HG03520 (cell line): ENCODE data around the gene CPTP.

Experiments
- ATAC-seq: cut with Tn5 transposase; IDR thresholded peaks from one replicate; pipeline ENCODE4 v1.9.1; 2021; ENCODE audit warnings: mild to moderate bottlenecking, moderate library complexity; ENCODE audit not compliant: unreplicated experiment

CPTP gene

GRCh38 chr1:1332774-1333480 is 8.3 kb downstream of the CPTP start:
- ATAC-seq: no peak

- no peak for ATAC-seq
Observed at GRCh38 chr1:1333551-1334241, 9.1 kb downstream of the CPTP start.

- no peak for ATAC-seq
Observed at GRCh38 chr1:1334835-1335234, 10.2 kb downstream of the CPTP start.

- no peak for ATAC-seq
Observed at GRCh38 chr1:1335283-1335682, 10.7 kb downstream of the CPTP start.

- no peak for ATAC-seq
Observed at GRCh38 chr1:1335792-1336248, 11.2 kb downstream of the CPTP start.

- ATAC-seq: no peak
Observed at GRCh38 chr1:1336446-1336845, 11.8 kb downstream of the CPTP start.

- ATAC-seq: no peak
Observed at GRCh38 chr1:1336931-1337792, 12.6 kb downstream of the CPTP start.

- ATAC-seq: no peak
Observed at GRCh38 chr1:1337793-1338147, 13.2 kb downstream of the CPTP start.

- no peak for ATAC-seq
Observed at GRCh38 chr1:1338278-1338677, 13.7 kb downstream of the CPTP start.

- no peak for ATAC-seq
Observed at GRCh38 chr1:1340185-1340584, 15.6 kb downstream of the CPTP start.

GRCh38 chr1:1340791-1341548 is 16.4 kb downstream of the CPTP start:
- no peak for ATAC-seq

GRCh38 chr1:1341549-1342021 is 17.0 kb downstream of the CPTP start:
- no peak for ATAC-seq

- ATAC-seq: no peak
Observed at GRCh38 chr1:1342061-1342562, 17.5 kb downstream of the CPTP start.

GRCh38 chr1:1342584-1343115 is 18.0 kb downstream of the CPTP start:
- no peak for ATAC-seq

GRCh38 chr1:1343811-1344421 is 19.3 kb downstream of the CPTP start:
- no peak for ATAC-seq

GRCh38 chr1:1344655-1345361 is 20.2 kb downstream of the CPTP start:
- ATAC-seq: no peak

- ATAC-seq: no peak
Observed at GRCh38 chr1:1345384-1345783, 20.8 kb downstream of the CPTP start.

- ATAC-seq: no peak
Observed at GRCh38 chr1:1345860-1346500, 21.4 kb downstream of the CPTP start.

- ATAC-seq: no peak
Observed at GRCh38 chr1:1346501-1346890, 21.9 kb downstream of the CPTP start.
